T-helper 2 cell treated with Interferon-gamma antibody and Interleukin-4, amounts not matched to agents 100 ng/mL and 5 ng/mL, for 36 hours (primary cell): ENCODE results near the gene SHANK1. TPM values are rescaled to one million over a fixed set of nuclear protein-coding genes. Genes with fewer than 3 reads are reported as not detected.

Experiments
- intact Hi-C: fragments of 100-400 bp; cut with micrococcal nuclease; formaldehyde crosslinking; loops from one replicate; pipeline ENCODE4 v1.15.1; 2023
- total RNA-seq: library from RNA; stranded (reverse); gene quantifications from 2 replicates; pipeline ENCODE4 v1.2.3, GENCODE V29; 2022

SHANK1 gene
- total RNA-seq, 1 donor from 2014 or later: not detected

DNA sequence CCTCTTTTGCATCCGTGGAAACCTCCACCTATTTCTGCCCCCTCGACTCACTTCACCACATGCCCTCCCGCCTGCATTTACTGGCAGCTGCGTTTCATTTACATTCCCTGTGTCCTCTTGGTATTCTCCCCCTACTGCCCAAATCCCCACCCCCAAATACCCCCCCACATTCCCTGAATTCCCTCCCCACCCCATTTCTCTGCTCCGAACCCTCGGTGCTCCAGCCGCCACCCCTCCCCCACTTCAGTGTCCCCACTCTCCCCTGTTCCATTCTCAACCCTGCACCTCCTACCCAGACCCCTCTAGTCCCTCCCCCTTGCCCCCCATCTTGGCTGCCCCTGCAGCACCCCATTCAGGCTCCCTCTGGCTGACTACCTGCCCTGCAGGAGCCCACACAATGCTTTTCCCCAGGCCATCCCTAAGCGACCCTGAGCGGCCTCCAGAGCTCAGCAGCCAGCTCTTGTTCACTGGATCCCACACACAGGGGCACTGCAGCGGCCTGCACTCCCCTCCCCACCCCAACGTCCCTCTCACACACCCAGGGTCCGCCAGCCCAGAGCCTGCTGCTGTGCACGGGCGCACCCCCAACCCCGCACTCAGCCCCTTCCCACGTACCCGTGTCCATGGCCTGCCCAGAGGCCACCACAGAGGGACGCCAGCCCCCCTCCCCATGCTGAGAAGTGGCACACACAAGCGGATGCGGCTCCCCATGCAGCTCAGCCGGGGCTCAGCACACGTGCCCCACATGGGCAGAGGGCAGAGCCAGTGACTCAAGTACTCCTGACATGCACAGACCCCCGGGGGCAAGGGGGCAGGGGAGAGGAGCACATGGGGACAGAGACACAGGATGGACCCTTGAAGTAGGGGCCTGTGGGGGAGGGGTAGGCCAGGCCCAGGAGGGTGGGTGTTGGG lies 26.3 kb downstream of the SHANK1 start:
- intact Hi-C loops: no loop called here

- intact Hi-C loops: no loop called here
Measured at GRCh38 chr19:50690439-50690838, 29.2 kb downstream of the SHANK1 start.

DNA sequence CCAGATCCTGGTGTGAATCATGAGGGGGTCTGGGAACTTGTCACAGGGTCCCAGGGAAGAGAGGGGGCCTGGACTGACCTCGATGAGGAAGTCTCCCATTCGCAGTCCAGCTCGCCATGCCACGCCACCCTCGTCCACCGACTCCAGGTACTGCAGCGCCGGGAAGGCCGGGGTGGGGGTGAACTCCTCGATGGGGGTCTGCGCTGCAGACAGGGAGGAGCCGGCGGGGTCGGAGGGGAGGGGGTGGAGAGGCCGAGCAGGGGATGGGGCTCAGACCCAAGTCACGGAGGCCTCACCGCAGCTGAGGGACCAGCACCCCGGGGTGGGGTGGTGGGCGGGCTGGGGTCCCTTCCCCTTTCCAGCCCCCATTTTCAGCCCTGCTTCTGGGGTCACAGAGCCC lies 30.8 kb downstream of the SHANK1 start:
- intact Hi-C loops: no loop called here

DNA sequence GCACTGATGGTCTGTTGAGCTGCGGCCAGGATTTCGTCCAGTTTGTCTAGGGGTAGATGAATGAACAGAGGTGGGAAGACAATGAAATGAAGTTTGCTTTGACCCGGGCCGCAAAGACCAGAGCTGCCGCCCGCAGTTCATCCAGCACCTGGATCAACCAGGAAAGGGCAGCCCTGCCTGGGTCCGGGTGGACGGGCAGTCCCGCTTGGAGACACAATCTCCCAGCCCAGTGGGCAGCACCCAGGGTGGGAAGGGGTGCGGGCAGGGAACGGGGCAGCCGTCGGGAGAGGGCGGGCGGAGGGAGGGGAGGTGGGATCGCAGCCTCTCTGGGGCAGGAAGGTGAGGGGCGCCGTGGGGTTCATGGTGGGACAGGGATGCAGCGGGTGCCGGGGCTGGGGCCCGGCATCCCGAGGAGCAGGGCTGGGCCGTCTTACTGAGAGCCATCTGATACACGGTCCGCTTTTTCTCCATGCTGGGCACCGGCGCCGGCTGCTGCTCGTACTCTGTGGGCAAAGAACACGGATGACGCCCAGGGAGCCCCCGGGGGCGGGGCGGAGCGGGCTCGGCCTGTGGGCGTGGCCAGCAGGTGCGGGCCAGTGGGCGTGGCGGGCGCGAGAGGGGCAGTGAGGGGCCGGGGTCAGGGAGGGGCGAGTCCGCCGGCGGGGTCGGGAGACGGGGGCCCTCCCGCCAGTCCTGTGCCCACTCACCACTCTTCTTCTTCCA lies 33.1 kb downstream of the SHANK1 start:
- intact Hi-C loops: no loop called here

DNA sequence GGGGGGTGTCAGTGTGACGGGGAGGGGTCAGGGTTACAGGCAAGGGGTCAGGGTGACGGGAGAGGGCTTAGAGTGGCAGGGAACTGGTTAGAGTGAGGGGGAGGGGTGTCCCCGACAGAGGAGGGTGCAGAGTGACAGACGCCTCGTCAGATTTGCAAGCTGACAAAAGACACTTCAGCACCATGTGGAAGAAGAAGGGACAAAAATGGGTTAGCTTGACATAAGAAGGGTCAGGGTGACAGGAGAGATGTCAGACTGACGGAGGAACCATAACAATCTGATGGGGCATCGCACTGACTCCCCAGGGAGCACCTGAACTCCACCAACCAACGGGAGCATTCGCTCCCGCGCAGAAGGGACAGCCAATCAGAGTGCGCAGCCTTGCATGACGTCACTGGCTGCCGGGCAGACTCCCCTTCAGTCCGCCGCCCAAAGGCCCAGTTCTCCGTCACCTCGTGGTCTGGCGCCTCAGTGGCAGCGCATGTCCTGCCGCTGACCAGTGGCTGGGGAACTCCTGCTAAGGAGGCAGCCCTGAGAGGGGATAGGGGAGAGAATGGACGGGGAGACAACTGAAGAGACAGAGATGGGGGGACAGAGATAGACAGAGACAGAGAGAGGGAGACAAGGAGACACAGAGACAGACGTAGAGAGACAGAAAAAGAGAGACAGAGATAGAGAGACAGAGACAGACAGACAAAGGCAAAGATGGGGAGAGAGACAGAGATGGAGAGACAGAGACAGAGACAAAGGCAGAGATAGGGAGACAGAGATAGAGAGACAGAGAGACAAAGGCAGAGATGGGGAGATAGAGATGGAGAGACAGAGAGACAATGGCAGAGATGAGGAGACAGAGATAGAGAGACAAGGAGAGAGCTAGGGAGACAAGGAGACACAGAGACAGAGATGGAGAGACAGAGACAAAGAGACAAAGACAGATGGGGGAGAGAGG lies 40.2 kb downstream of the SHANK1 start:
- intact Hi-C loops: no loop called here

GRCh38 chr19:50678323-50678722 lies 41.3 kb downstream of the SHANK1 start:
- intact Hi-C loops: no loop called here

GRCh38 chr19:50677636-50678035 lies 42.0 kb downstream of the SHANK1 start:
- intact Hi-C loops: no loop called here

- intact Hi-C loops: no loop called here
Measured at GRCh38 chr19:50676625-50677197, 42.9 kb downstream of the SHANK1 start.

DNA sequence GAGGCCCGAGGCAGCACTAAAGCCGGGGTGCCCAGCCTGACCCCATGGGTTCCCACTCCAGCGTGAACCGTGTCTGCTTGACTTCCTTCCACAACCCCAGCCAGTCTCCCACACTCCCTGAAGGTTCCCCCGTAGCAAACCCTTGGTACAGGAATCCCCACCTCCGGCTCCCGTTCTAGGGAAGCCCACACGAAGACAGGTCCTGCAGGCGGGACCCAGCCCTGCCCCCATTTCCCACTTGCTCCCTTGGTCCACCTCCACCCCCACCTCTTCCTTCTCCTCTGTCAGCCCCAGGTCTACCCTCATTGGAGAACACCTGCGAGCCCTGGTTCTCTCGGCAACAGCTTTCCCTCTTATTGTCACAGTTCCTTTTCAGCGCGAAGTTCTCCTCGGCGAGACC lies 46.5 kb downstream of the SHANK1 start:
- intact Hi-C loops: no loop called here

- intact Hi-C loops: no loop called here
Measured at GRCh38 chr19:50670102-50670380, 49.6 kb downstream of the SHANK1 start.

DNA sequence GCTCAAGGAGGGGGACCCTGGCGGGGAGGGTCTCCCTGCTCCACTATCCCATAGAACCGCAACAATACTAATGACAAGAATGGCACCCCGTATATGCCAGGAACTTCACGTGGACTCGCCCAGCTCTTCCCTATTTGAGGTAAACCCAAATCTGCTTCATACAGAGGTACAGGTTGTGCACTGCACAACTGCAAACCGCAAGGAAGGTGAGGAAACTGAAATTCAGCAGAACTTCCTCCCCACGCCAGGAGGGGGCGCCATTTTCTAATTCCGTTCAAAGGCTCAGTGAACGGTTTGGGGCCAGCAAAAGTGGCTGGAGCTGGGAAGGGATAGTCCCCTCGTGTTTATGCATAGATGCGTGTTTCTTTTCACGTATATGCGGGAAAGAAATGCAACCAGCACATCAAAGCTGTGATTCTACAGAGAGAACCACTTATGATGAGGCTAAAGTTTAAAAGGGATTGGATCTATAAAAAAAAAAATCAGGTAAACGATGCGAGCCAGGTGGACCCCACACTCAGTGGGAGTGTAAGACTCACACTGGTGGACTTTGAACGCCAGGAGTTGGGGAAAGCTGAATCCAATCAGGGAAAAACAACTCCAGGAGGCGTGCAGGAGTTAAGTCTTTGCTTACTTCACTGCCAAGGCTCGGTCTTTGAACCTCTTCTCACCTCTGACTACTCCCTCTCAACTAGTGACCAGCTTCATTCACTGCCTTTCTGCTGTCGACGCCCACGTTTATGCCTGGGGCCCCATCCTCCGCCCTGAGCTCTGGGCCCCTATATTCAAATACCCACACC lies 50.1 kb downstream of the SHANK1 start:
- intact Hi-C loops: loop anchor here (1.0 kb wide), 1 partner anchor 114 kb away; no protein-coding TSS in a partner anchor

DNA sequence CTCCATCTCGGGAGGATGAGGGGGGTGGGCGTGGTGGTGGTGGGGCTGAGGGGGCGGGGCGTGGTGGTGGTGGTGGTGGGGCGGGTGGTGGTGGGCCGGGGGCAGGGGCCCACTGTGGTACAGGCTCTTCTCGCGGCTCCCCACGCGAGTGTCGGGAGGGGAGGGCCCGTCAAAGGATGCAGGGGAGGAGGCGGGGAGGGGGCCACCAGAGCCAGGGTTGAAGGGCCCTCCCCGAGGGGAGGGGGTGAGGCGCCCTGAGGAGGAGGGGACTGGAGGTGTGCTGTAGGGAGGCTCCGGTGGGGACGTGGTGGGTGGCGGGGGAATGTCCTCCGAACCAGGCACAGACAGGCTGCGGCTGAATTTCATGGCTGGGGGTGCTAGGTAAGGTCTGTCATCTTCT lies 50.7 kb downstream of the SHANK1 start:
- intact Hi-C loops: loop anchor here (1.0 kb wide), 1 partner anchor 114 kb away; no protein-coding TSS in a partner anchor

DNA sequence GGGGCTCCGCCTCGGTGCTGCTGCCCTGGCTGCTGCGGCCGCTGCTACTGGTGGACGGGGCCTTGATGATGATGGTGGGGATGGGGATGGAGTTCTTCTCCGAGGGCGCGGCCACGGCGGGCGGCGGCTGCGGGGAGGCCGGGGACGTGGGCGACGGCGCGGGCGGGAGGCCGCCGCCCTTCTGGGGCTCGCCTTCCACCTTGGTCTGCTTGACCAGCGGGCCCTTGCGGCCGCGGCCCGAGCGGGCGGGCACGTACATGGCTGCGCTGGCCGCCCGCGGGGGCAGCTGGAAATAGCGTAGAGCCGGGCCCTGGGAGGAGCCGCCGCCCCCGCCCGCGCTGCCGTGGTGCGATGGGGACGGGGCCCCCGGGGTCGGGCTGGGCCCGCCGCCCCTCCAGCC lies 51.2 kb downstream of the SHANK1 start:
- intact Hi-C loops: no loop called here

DNA sequence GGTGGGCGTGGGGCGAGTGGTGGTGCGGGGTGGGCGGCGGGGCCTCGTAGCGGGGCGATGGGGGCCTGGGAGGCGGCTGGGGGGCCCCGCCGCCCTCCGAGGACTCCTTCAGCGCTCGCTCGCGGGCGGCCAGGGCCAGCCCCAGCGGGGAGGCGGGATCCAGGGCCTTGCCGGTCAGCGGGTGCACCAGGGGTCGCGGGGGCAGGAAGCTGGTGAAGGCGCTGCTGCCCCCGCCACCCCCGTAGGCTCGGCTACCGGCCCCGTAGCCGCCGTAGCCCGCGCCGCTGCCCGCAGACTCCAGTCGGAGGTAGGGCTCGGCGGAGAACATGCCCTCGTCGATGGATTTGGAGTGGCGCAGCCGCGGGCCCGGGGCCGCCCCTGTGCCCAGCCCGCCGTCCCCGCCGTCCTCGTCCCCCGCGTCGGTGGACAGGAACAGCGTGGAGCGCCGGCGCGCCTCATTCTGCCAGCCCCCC lies 51.8 kb downstream of the SHANK1 start:
- intact Hi-C loops: no loop called here

- intact Hi-C loops: no loop called here
Measured at GRCh38 chr19:50667177-50667758, 52.3 kb downstream of the SHANK1 start.

GRCh38 chr19:50666346-50667176 lies 53.0 kb downstream of the SHANK1 start:
- intact Hi-C loops: no loop called here

DNA sequence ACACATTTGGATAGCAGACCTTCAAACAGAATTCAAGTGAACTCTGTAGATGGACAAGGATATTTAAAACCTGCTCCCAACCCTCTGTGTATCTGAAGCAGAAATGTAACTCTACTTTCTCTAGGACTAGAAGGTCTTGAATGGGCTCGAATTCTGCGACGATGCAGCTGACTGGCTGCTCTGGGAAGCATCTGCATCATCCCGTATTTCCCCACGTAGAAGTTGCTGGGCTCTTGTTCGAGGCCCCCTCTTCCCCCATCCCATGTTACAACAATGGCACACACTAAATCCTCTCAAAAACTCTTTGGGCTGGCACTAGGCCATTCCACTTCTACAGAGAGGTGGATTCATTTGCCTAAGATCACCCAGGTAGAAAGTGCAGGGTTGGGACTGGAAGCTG lies 55.4 kb downstream of the SHANK1 start:
- intact Hi-C loops: no loop called here

GRCh38 chr19:50663482-50663790 lies 56.2 kb downstream of the SHANK1 start:
- intact Hi-C loops: no loop called here
